ENCODE measurements around the gene CFAP119. TPM values are rescaled to one million over a fixed set of nuclear protein-coding genes. Genes with fewer than 3 reads are reported as not detected.

Gene CFAP119
- total RNA-seq, 2 donors from 2014 or later = 3.1 to 13.2 TPM

- Histone ChIP-seq H3K27me3 (replicated peaks; ENCODE audit: insufficient read depth) (no peaks in the 10 kb centered on the region), H3K9me3 (no peaks in the 10 kb centered on the region), H3K36me3 (no peaks in the 10 kb centered on the region), H3K4me3 (no peak overlapping the region), H3K27ac (no peak overlapping the region), H3K4me1 (replicated peaks) (no peaks in the 10 kb centered on the region)
- intact Hi-C loops (cut with DNase I) = no loop called here
- TF ChIP-seq CTCF (IDR thresholded peaks at IDR 0.05) (no peak), POLR2AphosphoS5 (IDR thresholded peaks at IDR 0.05) (no peak), POLR2A (IDR thresholded peaks at IDR 0.05) (no peak)
- 81% methylated on average over 4 of the region's 4 CpGs for WGBS
- no peak for DNase-seq (ENCODE audit: low spot score)
Measured at GRCh38 chr16:30750201-30750600, 11.7 kb downstream of the CFAP119 start.

- intact Hi-C loops (cut with DNase I) = no loop called here
Measured at GRCh38 chr16:30748634-30749445, 13.0 kb downstream of the CFAP119 start.

GRCh38 chr16:30747799-30748633 lies 13.8 kb downstream of the CFAP119 start, which contains the start of gene PHKG2:
Gene PHKG2 (plus strand): TSS chr16:30748425. CDS start chr16:30748821, 396 bp downstream.
- Histone ChIP-seq H3K4me3 (peak within 1 kb of the TSS; percentile 86 to 95), H3K9me3 (no peaks in the 10 kb centered on the region), H3K27me3 (replicated peaks; ENCODE audit: insufficient read depth) (no peaks in the 10 kb centered on the region), H3K4me1 (replicated peaks) (no peaks in the 10 kb centered on the region), H3K36me3 (no peaks in the 10 kb centered on the region), H3K27ac (peak within 1 kb of the TSS; percentile 76 to 78)
- intact Hi-C loops (cut with DNase I) = loop anchor here (2.0 kb wide), 1 partner anchor 13 kb away; no protein-coding TSS in a partner anchor
- peak; percentile 99 for TF ChIP-seq POLR2AphosphoS5 (IDR thresholded peaks at IDR 0.05)
- peak; percentile 67 for TF ChIP-seq POLR2A (IDR thresholded peaks at IDR 0.05)
- peak in 2 of 4 experiments; percentile 28 to 30 for TF ChIP-seq CTCF (IDR thresholded peaks at IDR 0.05)
- DNase-seq (ENCODE audit: low spot score) = peak; percentile 100
- WGBS = 4% methylated on average over 43 of the region's 60 CpGs

More at GRCh38 chr16:30748634-30749445, 13.0 kb downstream of the CFAP119 start:
- Histone ChIP-seq H3K9me3 (no peaks in the 10 kb centered on the region), H3K4me1 (replicated peaks) (no peaks in the 10 kb centered on the region), H3K4me3 (peak overlapping the region; percentile 86 to 95), H3K27ac (peak overlapping the region; percentile 76 to 78), H3K27me3 (replicated peaks; ENCODE audit: insufficient read depth) (no peaks in the 10 kb centered on the region), H3K36me3 (no peaks in the 10 kb centered on the region)
- TF ChIP-seq POLR2A (IDR thresholded peaks at IDR 0.05) = no peak
- no peak for TF ChIP-seq POLR2AphosphoS5 (IDR thresholded peaks at IDR 0.05)
- DNase-seq (ENCODE audit: low spot score) = no peak
- WGBS = 17% methylated on average over 30 of the region's 36 CpGs

DNA sequence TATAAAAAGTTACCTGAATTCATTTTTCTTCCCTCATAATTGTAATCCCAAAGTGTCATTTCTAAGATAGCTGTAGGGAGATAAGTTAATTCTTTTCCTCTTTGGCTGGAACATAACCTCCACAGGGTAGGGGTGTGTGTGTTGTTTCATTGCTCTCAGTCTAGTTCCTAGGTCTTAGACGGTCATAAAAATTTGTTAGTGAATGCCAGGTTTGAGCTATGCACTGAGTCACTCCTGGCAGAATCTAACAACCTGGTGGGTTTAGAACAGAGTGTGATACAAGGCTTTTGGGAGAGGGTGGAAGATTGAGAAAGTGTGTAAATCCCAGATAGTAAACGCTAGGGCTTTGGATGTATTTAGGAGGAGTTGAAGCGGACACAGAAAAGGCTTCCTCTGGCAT lies 14.5 kb downstream of the CFAP119 start:
- Histone ChIP-seq H3K27ac (peak overlapping the region; percentile 75 to 78), H3K27me3 (replicated peaks; ENCODE audit: insufficient read depth) (no peaks in the 10 kb centered on the region), H3K4me1 (replicated peaks) (no peaks in the 10 kb centered on the region), H3K4me3 (peak overlapping the region in 1 of 2 donors; percentile 95), H3K9me3 (no peaks in the 10 kb centered on the region), H3K36me3 (no peaks in the 10 kb centered on the region)
- DNase-seq (ENCODE audit: low spot score) = no peak
- intact Hi-C loops (cut with DNase I) = loop anchor here (2.0 kb wide), 1 partner anchor 13 kb away; no protein-coding TSS in a partner anchor
- TF ChIP-seq POLR2A (IDR thresholded peaks at IDR 0.05) = no peak
- WGBS = 26% methylated on average over 3 of the region's 3 CpGs

DNA sequence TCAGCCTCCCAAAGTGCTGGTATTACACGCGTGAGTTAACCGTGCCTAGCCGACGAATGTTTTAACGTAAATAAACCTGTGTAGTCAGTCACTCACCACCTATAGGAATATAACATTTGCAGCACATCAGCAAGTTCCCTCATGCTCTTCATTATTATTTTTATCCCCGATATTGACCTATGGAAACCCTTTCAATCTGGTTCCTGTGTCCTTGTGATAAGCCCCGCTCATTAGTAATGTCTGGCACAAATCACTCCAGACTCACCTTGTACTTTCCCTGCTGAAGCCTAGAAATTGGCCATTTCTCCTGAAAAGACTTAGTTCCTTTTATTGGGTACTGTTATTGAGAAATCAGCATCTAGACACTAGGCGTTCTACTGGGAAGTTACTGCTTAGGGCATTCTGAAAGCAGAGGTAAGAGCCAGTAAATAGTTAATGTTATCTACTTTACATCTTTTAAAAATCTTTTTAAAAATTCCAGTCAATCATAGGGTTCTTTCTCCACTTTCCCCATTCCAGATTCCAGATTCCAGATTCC lies 15.2 kb downstream of the CFAP119 start:
- Histone ChIP-seq H3K4me1 (replicated peaks) (no peaks in the 10 kb centered on the region), H3K36me3 (no peaks in the 10 kb centered on the region), H3K27me3 (replicated peaks; ENCODE audit: insufficient read depth) (no peaks in the 10 kb centered on the region), H3K9me3 (no peaks in the 10 kb centered on the region), H3K4me3 (no peak overlapping the region), H3K27ac (peak overlapping the region in 1 of 2 donors; percentile 78)
- 95% methylated on average over 9 of the region's 9 CpGs for WGBS
- DNase-seq (ENCODE audit: low spot score) = no peak
- intact Hi-C loops (cut with DNase I) = loop anchor here (2.0 kb wide), 1 partner anchor 14 kb away; no protein-coding TSS in a partner anchor
- no peak for TF ChIP-seq POLR2AphosphoS5 (IDR thresholded peaks at IDR 0.05)
- TF ChIP-seq CTCF (IDR thresholded peaks at IDR 0.05) = no peak
- TF ChIP-seq POLR2A (IDR thresholded peaks at IDR 0.05) = no peak

Data from prostate gland (tissue), 2 donors.